Karpas-422 (cell line): ENCODE measurements around the gene DIRAS1. TPM values are rescaled to one million over a fixed set of nuclear protein-coding genes. Genes with fewer than 3 reads are reported as not detected.

Source experiments
- DNase-seq: peaks from one replicate; pipeline ENCODE4 v3.0.0-alpha.2; 2015
- H2AFZ ChIP-seq: fragments of 200-600 bp; sonication (generic); 2 replicates; pipeline ENCODE4 v1.6.1; 2014; ENCODE audit warnings: antibody characterized with exemption, low read length, mixed read lengths
- H3K27ac ChIP-seq: fragments of 200-600 bp; sonication (generic); 2 replicates; pipeline ENCODE4 v1.5.1; 2014; ENCODE audit warnings: mild to moderate bottlenecking, low read length, moderate library complexity
- H3K27me3 ChIP-seq: fragments of 200-600 bp; sonication (generic); 2 replicates; pipeline ENCODE4 v1.6.1; 2014; ENCODE audit warnings: low read length, mixed read lengths
- H3K36me3 ChIP-seq: fragments of 200-600 bp; sonication (generic); 2 replicates; pipeline ENCODE4 v1.6.1; 2014; ENCODE audit warnings: low read length, mixed read lengths; ENCODE audit not compliant: insufficient read depth
- H3K4me1 ChIP-seq: fragments of 200-600 bp; sonication (generic); 2 replicates; pipeline ENCODE4 v1.6.1; 2014; ENCODE audit warnings: mild to moderate bottlenecking, low read length, mixed read lengths
- H3K4me2 ChIP-seq: fragments of 200-600 bp; sonication (generic); 2 replicates; pipeline ENCODE4 v1.6.1; 2014; ENCODE audit warnings: low read length, low read depth, mild to moderate bottlenecking; ENCODE audit not compliant: poor library complexity, severe bottlenecking
- H3K4me3 ChIP-seq: fragments of 200-600 bp; sonication (generic); 2 replicates; pipeline ENCODE4 v1.5.1; 2014; ENCODE audit warnings: mild to moderate bottlenecking, antibody characterized with exemption, low read length, mixed read lengths
- H3K79me2 ChIP-seq: fragments of 200-600 bp; sonication (generic); 2 replicates; pipeline ENCODE4 v1.6.1; 2014; ENCODE audit warnings: mild to moderate bottlenecking, low read length, mixed read lengths
- H3K9ac ChIP-seq: fragments of 200-600 bp; sonication (generic); 2 replicates; pipeline ENCODE4 v1.6.0; 2014; ENCODE audit warnings: low read length
- H3K9me2 ChIP-seq: fragments of 200-600 bp; sonication (generic), shearing (Covaris generic); replicated peaks from 2 replicates; pipeline ENCODE4 v1.6.0; 2014; ENCODE audit warnings: mild to moderate bottlenecking, low read length, moderate library complexity; ENCODE audit not compliant: insufficient read depth
- H3K9me3 ChIP-seq: fragments of 300-700, 200-600 bp; sonication (generic); 2 replicates; pipeline ENCODE4 v1.6.1; 2014; ENCODE audit warnings: low read length, mixed read lengths
- H4K20me1 ChIP-seq: fragments of 200-600 bp; sonication (generic); 2 replicates; pipeline ENCODE4 v1.6.1; 2014; ENCODE audit warnings: mild to moderate bottlenecking, antibody characterized with exemption, low read length, low read depth; ENCODE audit not compliant: insufficient read depth
- total RNA-seq: library from RNA; depleted of rRNA; stranded (reverse); fragments of >200 nt; shearing (Covaris generic); gene quantifications from 2 replicates; pipeline ENCODE4 v1.2.3, GENCODE V29; 2014; ENCODE audit warnings: low replicate concordance

DIRAS1 gene
- total RNA-seq, 1 experiment from 2014 or later = not detected

DNA sequence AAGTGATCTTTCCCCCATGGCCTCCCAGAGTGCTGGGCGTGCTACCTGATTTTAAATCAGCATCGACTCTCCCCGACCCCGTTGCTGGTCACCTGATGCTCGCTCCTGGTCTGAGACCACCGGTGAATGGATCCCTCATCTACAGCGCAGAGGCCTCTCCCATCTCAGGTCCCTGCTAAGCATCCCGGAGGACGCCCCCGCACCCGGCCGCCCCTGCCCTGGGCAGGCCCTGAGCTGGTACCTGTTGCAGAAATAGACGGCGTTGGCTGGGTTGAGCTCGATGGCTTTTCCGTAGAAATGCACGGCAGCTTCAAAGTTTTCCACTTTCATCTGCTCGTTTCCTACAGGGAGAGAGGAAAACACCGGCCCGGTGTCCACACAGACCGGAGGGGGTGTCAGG is 43.8 kb upstream of the DIRAS1 start:
- Histone ChIP-seq H3K27ac (no peak overlapping the region), H3K9me3 (no peaks in the 10 kb centered on the region)

DNA sequence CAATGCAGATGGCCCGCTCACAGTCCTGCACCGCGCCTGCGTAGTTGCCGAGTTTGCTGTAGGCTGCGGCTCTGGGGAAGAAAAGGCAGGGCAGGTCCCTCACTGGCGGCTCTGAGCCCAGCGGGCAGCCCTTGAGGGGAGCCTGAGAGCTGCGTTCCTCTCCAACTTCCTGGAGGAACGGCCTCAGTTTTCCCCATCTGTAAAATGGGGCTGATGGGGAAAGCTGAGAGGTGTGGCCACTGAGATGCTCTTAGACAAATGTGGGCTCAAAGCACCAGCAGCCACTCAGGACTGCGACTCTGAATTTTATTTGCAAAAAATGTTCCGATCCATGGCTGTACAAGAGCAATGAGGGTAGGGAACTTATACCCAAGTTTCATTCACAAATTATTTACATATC is 42.5 kb upstream of the DIRAS1 start:
- H3K4me3 ChIP-seq = no peak overlapping the region
- no peaks in the 10 kb centered on the region for H3K9me2 ChIP-seq
- no peaks in the 10 kb centered on the region for H3K4me1 ChIP-seq
- DNase-seq = no peak
- no peak overlapping the region for H3K9ac ChIP-seq
- 0 out of 2 replicates have a peak, but pooled peaks cover 4% of the 10 kb centered on the region for H3K79me2 ChIP-seq
- no peak overlapping the region for H3K27ac ChIP-seq
- no peak overlapping the region for H2AFZ ChIP-seq
- H4K20me1 ChIP-seq = peaks cover 3% of the 10 kb centered on the region; the same call in 1 of the 2 replicates
- no peak overlapping the region for H3K4me2 ChIP-seq
- H3K9me3 ChIP-seq = no peaks in the 10 kb centered on the region
- H3K27me3 ChIP-seq = no peaks in the 10 kb centered on the region
- no peaks in the 10 kb centered on the region for H3K36me3 ChIP-seq

More for the DNA sequence above, 43.8 kb upstream of the DIRAS1 start:
- Histone ChIP-seq H3K27me3 (no peaks in the 10 kb centered on the region), H3K4me3 (no peak overlapping the region), H3K9ac (no peak overlapping the region), H2AFZ (no peak overlapping the region), H4K20me1 (peaks cover 14% of the 10 kb centered on the region), H3K4me2 (no peak overlapping the region), H3K9me2 (no peaks in the 10 kb centered on the region), H3K36me3 (no peaks in the 10 kb centered on the region), H3K79me2 (peaks cover 13% of the 10 kb centered on the region), H3K4me1 (no peaks in the 10 kb centered on the region)
- DNase-seq = no peak

DNA sequence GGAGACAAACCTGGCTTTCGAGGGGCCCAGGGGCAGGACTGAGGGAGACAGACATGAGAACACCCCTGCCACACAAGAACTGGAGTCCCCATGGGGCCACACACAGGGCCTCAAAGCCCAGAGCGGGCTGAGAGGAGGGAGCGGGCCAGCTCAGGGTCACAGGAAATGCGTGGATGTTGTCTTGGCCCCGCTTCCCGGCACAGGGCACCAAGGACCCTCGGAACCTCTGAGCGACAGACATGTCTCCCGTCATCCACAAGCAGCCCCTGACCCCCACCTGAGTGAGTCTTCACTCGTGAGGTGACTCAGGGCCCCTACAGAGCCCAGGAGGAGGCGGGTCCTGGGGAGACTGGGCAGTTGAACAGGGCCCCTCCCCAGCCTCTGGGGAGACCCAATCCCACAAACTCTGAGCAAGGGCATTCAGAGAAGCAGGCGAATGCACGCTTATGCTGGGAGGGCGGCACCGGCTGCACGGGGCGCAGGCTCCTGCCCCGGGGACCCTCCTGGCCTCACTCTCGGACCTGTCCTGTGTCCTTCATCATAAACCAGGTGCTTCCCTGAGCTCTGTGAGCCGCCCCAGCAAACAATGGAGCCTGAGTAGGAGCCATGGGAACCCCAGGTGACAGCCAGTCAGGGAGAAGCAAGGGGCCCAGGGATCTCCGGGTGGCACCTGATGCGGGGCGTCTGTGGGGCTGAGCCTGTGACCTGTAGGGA is 41.8 kb upstream of the DIRAS1 start:
- Histone ChIP-seq H3K9me2 (no peaks in the 10 kb centered on the region), H3K27ac (no peak overlapping the region), H3K36me3 (no peaks in the 10 kb centered on the region), H2AFZ (no peak overlapping the region), H3K4me2 (no peak overlapping the region), H4K20me1 (no peaks in the 10 kb centered on the region), H3K4me1 (no peaks in the 10 kb centered on the region), H3K9me3 (no peaks in the 10 kb centered on the region), H3K4me3 (no peak overlapping the region), H3K27me3 (no peaks in the 10 kb centered on the region), H3K9ac (no peak overlapping the region), H3K79me2 (no peaks in the 10 kb centered on the region)
- DNase-seq = no peak

DNA sequence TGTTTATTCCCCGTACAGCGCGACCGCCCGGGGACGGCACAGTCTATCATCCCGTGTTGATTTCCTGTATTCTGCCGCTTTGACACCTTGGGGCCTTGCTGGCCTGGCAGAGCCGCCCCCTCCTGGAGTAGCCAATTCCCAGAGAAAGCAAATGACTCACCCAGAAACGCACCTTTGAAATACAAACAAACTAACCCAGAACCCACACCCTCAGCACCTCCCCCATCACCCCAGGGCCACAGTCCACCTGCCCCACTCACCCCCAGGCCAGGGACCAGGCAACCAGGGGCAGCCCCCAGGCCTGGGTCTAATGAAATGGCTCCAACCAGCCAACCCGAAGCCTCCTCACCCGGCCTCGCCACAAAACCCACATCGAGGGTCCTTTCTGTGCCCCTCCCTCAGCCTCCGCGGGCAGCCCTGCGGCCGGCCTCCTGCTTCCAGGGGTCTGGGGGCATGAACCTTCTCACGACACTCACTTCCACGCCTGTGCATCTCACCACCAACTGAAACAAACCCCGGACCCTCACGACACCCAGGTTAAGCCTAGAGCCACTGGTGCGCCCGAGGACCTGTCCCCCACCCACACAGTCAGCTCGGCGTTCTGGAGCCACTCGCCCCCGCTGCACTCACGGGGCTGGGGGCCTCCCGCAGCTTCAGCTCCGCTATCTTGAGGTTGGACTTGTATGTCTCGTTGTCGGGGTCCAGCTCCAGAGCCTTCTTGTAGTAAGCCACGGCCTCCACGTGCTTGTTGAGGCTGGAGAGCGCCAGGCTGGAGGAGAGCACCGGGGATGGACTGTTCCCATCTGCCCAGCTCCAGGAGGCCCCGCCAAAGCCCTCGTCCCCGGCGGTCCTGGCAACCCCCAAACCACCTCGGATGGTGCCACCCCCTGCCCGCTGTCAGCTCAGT is 41.0 kb upstream of the DIRAS1 start:
- Histone ChIP-seq H3K79me2 (no peaks in the 10 kb centered on the region), H3K9me2 (no peaks in the 10 kb centered on the region), H2AFZ (no peak overlapping the region), H4K20me1 (no peaks in the 10 kb centered on the region), H3K9ac (no peak overlapping the region), H3K4me2 (no peak overlapping the region), H3K9me3 (no peaks in the 10 kb centered on the region), H3K27me3 (no peaks in the 10 kb centered on the region), H3K36me3 (no peaks in the 10 kb centered on the region), H3K4me1 (no peaks in the 10 kb centered on the region), H3K27ac (no peak overlapping the region), H3K4me3 (no peak overlapping the region)
- no peak for DNase-seq

DNA sequence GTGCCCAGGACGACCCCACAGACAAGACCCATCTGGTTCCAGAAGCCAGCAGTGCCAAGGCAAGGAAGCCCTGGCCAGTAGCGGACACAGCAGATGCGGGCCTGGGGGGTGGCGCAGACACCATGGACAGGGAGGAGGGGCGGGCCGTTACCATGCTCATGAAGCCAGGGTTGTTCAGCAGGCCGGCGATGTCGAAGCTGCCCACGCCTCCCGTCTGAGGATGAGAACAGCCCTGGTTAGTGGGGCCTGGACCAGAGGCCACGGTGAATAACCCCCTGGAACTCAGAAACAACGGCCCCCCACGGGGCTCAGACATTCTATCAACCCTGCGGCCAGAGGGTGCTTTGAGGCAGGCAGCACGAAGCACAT is 40.1 kb upstream of the DIRAS1 start:
- Histone ChIP-seq H3K4me3 (no peak overlapping the region), H3K4me2 (no peak overlapping the region), H4K20me1 (no peaks in the 10 kb centered on the region), H3K27ac (no peak overlapping the region), H3K9me2 (no peaks in the 10 kb centered on the region), H3K79me2 (no peaks in the 10 kb centered on the region), H3K4me1 (no peaks in the 10 kb centered on the region), H3K36me3 (no peaks in the 10 kb centered on the region), H3K9me3 (no peaks in the 10 kb centered on the region), H3K27me3 (no peaks in the 10 kb centered on the region), H2AFZ (no peak overlapping the region), H3K9ac (no peak overlapping the region)
- no peak for DNase-seq

DNA sequence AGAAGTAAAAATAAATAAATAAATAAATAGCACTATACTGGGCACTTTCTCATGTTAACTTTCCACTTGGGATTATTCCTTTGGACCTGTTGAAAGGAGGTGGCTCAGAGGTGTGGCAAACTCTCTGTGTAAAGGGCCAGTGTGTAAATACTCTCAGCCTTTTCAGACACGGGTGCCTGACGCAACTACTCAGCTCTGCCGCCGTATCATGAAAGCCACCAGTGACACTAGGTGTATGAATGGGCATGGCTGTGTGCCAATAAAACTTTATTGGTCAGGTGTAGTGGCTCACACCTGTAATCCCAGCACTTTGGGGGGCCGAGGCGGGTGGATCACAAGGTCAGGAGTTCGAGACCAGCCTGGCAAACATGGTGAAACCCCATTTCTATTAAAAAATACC is 38.8 kb upstream of the DIRAS1 start:
- DNase-seq = no peak
- Histone ChIP-seq H3K27ac (no peak overlapping the region), H3K4me2 (no peak overlapping the region), H3K79me2 (no peaks in the 10 kb centered on the region), H4K20me1 (no peaks in the 10 kb centered on the region), H3K36me3 (no peaks in the 10 kb centered on the region), H3K27me3 (no peaks in the 10 kb centered on the region), H3K9me3 (no peaks in the 10 kb centered on the region), H3K9ac (no peak overlapping the region), H3K9me2 (no peaks in the 10 kb centered on the region), H2AFZ (no peak overlapping the region), H3K4me3 (no peak overlapping the region), H3K4me1 (no peaks in the 10 kb centered on the region)

DNA sequence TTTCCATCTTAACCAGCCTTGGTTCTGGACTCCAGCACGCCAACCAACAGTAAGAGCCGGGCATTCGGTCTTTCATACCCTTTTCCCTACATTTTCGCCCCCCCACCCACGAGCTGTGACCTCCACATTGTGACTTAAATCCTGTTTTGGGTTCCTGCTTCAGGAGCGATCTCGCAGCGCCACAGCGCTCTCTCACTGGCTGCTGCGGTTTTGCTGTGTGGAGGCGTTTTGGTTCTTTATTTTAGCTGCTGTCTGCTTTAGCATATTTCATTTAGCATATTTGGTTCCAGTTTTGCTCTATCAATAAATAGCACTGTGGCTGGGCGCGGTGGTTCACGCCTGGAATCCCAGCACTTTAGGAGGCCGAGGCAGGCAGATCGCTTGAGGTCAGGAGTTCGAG is 38.2 kb upstream of the DIRAS1 start:
- H2AFZ ChIP-seq = no peak overlapping the region
- H3K4me2 ChIP-seq = no peak overlapping the region
- H3K4me1 ChIP-seq = no peaks in the 10 kb centered on the region
- H3K9me3 ChIP-seq = no peaks in the 10 kb centered on the region
- no peak overlapping the region for H3K4me3 ChIP-seq
- no peaks in the 10 kb centered on the region for H3K9me2 ChIP-seq
- H3K79me2 ChIP-seq = no peaks in the 10 kb centered on the region
- no peaks in the 10 kb centered on the region for H4K20me1 ChIP-seq
- no peaks in the 10 kb centered on the region for H3K27me3 ChIP-seq
- DNase-seq = no peak
- no peaks in the 10 kb centered on the region for H3K36me3 ChIP-seq
- H3K27ac ChIP-seq = no peak overlapping the region
- H3K9ac ChIP-seq = no peak overlapping the region

DNA sequence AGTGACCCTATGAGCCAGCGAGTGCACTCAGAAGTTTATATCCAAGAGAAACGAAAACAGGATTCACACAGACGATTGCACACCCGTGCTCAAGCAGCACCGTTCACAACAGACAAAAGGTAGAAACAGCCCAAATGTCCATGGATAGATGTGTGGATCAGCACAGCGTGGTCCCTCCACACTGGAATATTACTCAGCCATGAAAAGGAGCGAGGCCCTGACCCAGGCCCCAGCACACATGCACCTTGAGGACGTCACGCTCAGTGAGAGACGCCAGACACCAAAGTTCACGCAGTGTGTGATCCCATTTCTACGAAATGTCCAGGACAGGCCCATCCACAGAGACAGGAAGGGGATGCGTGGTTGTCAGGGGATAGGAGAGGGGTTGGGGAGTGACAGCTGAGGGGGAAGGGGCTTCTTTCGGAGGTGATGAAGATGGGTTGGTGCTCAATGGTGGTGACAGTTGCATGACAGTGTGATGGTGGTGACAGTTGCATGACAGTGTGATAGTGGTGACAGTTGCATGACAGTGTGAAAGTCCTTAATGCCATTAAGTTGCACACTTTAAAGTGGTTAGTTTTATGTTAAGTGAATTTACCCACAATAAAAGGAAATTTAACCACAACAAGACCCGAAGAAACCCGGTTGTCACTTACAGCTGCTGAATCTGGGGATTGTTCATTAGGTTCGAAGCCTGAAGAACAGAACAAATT is 37.6 kb upstream of the DIRAS1 start:
- no peaks in the 10 kb centered on the region for H3K9me2 ChIP-seq
- H3K4me1 ChIP-seq = no peaks in the 10 kb centered on the region
- H3K27me3 ChIP-seq = no peaks in the 10 kb centered on the region
- DNase-seq = no peak
- H3K4me3 ChIP-seq = no peak overlapping the region
- no peaks in the 10 kb centered on the region for H3K36me3 ChIP-seq
- no peaks in the 10 kb centered on the region for H4K20me1 ChIP-seq
- H3K27ac ChIP-seq = no peak overlapping the region
- no peak overlapping the region for H3K4me2 ChIP-seq
- no peak overlapping the region for H2AFZ ChIP-seq
- H3K79me2 ChIP-seq = no peaks in the 10 kb centered on the region
- H3K9me3 ChIP-seq = no peaks in the 10 kb centered on the region
- H3K9ac ChIP-seq = no peak overlapping the region
